ENCODE measurements around the gene SOX1.

Gene SOX1

DNA sequence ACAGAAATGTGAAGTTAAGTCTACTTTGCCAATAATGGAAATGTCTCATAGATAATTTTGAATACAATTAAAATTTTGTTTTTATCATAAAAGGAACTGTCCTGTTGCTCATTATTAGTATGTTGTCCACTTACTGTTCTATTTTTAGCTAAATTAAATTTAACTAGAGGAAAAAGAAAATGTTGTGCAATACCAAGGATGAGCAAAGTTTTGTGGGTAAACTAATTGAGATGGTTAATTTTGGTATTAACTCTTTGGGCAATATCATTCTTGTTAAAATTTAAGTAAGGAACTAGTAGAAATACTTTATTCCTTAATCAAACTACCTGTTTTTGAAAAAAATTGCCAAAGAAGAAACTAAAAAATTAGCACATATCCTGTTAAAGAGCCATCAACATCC is 43.5 kb downstream of the SOX1 start:
- no peak for DNase-seq

DNA sequence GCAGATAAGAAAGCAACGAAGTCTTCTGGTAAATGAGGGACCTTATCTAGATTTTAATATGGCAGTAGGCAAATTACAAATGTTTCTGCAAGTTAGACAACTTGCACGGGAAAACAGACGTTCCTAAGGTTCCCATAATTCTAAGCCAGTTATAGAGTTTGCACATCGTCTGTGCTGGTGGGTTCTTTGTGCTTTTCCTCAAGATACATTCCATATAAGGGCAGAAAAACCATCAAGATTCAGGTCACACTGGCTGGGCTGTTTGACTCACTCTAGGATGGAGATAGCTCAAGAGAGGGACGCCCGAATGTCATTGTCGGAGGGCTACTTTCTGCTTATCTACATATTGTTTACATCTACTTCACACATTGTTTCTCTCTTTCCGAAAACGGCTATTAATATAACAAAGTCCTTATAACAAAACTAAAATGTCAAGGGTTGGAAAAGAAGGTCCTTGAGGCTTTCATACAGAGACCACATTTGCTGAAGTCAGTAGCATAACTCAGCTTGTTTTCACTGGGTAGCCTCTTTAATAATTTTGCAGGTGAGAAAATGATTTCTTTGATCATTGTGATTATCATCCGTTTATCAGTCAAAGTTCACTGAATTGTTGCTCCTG is 44.4 kb downstream of the SOX1 start:
- no peak for DNase-seq

DNA sequence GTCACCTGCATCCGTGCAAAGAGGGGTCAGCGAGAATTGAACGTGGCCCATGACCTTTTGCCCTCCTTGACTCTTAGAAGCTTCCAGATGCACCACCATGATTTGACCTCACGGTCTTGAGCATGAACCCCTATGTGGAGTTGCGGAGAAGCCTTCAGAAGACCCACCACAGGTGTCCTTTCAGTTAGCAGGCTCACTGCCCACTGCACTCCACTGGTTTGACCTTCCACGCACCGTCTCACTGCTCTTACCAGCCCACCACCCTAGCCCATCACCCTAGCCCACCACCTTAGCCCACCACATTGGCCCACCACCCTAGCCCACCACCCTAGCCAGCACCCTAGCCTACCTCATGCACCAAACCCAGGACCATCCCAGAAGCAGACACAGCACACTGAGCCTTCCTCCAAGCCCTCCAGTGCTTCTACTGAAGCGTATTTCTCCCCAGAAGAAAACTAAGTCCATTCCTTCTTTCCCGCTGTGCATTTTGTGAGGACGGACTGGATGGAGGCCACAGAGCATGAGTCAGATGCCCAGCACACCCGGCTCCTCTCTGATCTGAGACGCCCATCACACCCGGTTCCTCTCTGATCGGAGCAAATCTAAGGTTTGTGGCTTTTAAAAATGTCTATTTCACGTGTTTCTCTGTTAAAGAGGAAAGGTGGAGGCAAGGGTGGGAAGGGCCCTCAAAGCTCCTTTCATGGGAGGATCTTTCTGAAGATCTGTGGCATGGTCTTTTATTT is 45.8 kb downstream of the SOX1 start:
- no peak for DNase-seq

DNA sequence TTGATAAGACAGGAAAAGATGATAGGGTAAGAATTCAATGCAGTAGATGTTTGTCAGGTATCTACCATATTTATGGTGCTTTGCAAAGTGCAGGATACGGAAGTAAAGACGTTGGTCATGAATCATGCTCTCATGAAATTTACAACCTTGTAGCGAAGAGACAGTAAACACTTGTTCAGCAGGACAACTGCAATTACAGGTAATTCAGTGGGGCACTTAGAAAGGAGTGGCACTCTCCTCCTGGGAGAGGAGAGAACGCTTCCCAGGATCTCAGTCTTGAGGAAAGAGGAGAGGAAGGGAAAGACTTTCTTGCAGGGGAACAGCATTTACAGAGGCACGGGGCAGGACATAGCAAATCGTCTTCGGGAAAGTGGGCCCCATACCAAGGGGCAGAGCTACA is 46.4 kb downstream of the SOX1 start:
- no peak for DNase-seq

DNA sequence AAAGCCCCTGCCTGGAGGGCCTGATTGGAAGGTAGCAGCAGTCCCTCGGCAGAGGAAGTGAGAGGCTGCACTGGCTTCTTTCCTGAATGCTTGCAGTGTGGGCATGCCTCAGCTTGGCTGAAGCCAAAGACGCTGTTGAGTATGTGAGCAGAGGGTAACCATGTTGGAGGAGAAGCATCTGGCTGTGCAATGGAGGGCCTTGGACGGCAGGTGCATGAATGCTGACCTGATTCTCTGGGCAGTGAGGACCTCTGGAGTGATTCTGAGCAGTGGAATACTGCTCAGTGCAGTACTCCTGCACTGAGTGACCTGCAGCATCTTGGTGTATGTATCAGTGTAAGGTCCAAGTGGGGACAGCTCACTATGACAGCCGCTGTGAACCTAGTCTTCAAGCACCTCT is 46.9 kb downstream of the SOX1 start:
- no peak for DNase-seq

DNA sequence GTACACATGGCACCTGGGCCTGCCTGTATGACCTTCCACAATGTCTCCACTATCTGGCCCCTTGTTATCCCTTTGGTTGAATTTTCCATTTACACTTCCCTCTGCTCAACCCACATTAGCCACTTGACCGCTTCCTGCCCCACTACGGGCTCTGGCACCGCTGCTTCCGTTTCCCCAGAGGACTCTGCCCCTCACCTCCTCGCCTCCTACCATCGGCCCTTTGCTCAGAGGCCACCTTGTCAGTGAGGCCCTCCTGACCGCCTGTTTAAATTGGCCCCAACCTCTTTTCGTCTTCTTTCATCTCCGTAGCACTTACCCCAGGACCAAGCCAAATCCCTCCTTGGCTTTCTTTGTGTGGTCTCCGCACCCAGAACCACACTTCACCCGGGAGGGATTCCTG is 47.4 kb downstream of the SOX1 start:
- no peak for DNase-seq

DNA sequence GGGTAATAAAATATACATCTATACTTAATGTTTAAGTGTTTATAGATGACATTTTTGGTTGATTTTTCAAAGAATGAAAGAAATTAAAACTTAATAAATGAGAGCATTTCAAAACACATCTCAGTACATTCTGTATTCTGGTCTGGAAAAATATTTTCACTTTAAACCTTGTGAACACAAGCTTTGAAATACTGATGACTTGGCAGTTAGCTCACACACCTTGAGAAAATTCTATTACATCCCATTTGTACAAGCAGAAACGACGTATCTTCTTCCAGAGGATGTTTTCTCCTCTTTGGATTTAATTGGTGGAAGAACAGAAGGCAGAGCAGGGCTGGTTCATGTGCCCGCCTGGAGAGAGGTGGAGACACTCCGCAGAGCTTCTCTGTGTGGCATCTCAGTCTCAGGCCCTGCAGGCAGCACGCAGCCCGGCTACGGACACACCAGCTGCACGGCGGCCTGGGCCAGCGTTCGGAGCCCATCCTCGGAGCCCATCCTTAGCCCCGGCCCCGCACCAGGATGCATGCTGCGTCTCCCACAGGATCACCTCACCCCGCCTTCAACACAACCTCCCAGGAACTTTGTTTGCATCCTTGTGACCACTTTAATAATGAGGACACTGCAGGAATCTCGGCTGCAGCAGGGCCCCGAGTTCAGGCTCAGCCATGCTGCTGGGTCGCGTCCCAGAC is 48.6 kb downstream of the SOX1 start:
- no peak for DNase-seq

DNA sequence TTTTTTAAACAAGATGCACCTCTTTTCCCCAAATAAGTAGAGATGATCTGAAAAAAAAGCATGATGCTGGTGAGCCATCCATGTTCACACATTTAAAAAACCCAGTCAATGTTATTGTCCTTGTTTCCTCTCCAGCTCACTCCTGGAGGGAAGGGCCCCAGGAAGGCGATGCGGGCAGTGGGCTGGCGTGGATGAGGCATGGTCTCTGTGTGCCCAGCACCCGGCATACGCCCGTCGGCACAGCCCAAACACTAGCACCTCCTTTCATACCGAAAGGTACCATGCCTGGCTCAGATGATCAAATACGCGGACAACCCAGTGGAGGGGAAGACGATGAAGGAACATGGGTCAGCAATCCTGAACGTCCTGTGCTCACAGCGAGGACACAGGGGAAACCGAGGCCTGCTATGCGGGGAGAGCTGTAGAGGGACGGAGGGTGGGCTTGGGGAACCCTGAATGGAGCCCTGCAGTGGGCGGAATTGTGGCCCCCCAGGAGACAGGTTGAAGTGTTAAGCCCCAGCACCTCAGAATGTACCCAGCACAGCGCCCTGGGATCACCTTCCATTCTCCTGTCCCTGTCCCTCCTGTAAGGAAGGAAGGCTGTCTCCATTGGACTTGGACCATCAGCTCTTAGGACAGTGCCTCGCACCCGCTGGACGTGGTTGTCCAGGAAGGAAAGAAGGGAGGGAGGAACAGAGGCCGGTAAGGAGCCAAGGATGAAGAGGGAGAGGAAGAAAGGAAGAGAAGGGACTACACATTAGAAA is 49.4 kb downstream of the SOX1 start:
- DNase-seq = no peak

DNA sequence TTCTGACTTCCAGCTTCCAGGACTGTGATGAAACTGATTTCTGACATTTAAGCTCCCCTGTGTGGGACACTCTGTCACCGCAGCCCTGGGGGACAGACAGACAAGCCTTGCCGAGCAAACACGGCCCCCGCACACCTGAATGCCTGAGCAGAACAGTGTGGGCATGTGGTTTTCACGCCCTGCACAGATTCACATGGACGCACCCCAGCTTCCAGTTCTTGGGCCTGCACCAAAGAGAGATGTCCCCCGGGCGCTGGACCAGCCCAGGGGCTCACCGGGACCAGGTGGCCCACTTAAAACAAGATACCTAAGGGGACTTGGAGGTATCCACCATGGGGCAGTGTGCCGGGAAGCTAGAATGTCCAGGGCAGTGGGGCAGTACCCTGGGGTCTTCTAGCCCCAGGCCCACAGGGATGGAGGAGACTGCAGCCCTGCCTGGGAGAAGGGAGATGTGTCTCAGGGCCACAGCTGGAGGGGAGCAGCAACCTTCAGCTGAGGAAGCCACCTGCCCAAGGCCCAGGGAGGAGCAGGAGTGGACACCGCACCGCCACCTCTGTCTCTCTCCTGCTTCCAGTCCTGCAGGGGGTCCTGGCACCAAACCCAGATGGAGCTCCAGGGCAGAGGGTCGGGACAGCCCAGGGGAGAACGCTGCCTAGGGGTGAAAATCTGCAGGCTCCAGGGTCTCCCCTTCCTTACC is 50.5 kb downstream of the SOX1 start:
- no peak for DNase-seq

DNA sequence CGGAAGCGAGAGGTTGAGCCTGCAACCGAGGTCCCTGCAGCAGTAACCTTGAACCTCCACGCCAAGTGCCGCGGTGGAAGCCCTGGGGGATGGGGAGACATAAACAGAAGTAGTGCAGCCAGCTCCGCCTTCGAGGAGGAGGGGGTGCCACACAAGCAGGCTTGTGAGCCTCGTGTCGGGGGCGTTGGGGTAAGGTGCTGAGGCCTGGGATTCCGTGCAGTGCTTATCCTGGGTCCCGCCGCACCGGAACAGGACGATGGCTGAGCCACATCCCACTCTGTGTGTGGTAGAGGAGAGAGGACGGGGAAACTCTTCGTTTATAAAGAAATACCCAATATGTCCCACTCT is 51.0 kb downstream of the SOX1 start:
- no peak for DNase-seq

DNA sequence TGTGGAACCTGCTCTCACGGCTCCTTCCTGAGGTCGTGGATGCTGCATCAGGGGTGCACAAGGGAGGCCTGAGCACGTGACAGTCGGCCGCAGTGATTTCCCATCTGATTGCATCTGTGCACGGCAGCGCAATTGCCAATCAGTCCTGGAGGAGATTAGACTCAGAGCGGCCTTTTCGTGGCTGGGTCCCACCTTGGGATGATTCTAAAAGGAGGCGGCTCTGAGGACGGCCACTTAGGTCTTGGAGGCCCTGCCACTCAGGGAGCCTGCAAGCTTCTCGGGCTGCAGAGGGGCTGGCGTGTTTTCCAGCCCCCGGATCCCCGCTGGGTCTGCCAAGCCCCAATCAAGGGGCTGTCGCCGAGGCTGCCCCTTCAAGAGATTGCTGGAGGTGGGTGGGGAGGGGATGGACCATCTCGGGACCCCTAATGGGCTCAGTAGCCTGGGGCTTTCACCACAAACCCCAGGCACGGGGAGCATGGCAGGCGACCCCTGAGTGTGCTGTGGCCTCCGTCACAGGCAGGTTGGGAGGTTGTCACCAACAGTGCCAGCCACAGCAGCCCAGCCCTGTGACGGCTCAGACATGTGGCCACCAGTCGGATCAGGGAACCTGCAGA is 51.6 kb downstream of the SOX1 start:
- DNase-seq = no peak

DNA sequence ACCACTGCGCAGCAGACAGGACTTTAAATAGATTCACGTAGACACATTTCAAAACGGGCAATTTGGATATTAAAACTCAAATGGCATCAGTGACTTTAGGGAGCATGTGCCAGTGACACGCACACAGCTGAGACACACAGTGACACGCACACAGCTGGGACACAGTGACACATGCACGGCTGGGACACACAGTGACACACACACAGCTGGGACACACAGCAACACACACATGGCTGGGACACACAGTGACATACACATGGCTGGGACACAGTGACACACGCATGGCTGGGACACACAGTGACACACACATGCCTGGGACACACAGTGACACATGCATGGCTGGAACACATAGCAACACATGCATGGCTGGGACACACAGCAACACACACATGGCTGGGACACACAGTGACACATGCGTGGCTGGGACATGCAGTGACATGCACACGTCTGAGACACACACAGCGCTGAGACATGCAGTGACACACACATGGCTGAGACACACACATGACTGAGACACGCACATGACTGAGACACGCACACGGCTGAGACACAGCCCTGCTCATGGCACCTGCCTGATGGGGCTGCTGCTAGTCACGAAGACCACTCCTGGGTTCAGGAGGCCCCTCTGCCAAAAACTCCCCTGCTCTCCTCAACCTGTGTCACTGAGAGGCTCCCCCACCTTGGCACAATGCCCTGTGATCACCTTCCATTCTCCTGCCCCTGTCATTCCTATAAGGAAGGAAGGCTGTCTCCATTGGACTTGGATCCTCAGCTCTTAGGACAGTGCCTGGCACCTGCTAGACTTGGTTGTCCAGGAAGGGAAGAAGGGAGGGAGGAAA is 52.5 kb downstream of the SOX1 start:
- no peak for DNase-seq

DNA sequence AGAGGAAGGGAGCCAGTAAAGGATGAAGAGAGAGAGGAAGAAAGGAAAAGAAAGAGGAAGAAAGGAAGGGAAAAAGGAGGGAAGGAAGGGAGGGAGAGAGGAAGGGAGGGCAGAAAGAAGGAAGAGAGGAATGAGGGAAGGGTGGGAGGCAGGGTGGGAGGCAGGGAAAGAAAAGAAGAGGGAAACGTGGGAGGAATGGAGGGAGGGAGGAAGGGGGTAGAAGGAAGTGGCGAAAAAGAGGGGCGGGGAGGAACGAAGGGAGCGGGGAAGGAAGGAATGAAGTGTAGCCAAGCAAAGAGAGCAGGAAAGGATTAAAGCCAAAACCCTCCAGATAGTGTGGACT is 53.1 kb downstream of the SOX1 start:
- DNase-seq = no peak
